Embryonic facial prominence (tissue), 1 donor: ENCODE data around the gene SLC31A2.

Experiments
- DNase-seq: peaks from one replicate; pipeline ENCODE4 v3.0.0-alpha.2; 2016; ENCODE audit errors: extremely low spot score

The SLC31A2 gene

DNA sequence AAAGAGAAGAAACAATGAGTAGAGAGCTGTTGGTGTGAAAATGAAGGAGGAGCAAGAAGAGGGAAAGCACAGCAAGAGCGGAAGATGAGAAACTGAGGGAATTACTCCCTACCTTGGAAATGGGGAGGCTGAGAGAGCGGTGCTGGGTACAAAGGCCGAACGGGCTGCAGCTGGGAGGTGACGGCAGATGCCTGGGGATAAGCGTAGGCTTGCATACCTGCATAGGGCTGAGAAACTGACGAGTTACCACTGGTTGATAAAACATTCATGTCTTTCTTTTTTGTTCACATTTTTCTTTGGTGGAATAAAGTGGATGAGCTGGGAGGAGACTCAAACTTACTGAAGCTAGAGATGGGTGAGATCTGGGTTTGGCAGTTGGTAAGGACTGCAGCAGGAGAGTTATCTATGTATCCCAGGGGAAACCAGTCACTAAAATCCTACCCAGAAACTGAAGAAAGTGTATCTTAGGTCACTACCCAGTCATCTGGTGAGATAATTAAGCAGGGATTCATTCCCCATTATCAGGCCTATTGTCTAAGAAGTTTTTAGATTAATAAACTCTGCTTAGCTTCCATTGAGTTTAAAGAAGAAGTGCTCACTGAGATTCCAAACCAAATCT is 35.4 kb downstream of the SLC31A2 start:
- DNase-seq, result no peak

DNA sequence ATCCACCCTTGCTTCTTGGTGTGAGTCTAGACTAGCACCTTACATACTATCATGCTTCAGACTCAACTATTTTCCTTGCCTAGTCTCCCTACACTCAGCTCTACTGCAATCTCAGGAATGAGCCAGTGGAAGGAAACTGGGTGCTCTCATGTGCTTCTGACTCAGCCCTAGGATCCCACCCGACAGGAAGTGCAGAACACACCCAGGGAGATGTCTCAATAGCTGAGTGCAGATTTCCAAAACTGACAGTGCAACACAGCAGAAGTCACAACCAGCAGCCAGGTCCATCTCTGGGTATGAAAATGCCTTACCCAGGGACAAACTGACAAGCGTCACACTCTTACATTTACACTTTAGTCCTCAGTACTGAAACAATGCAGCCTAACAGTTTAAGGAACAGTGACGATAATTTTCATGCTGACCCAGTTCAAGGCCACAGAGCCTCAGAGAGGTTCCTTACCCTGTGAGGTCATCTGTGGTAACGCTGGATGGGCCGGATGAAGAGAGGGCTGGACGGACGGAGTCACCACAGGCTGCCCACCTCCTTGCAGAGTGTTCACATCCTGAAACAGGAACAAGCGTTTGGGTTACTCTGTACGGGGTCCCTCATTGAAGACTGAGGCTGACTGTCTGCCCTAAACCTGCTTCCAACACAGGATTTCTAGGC is 37.3 kb downstream of the SLC31A2 start:
- DNase-seq, result no peak

DNA sequence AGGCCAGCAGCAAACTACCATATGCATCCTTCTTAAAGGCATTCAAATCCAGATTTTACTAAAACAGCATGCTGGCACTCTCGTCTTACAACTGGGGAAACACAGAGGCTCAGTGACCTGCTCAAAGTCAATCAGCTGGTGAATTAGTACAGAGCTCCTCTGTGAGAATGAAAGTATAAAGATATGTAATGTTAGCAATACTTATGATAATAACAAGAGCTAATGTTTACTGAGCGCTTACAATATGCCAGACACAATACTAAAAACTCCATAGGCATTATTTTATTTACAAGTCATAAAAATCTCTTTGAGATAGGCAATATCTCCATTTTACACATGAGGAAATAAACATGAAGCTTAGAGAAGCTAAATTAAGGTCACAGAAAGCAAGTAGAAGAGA is 41.6 kb downstream of the SLC31A2 start:
- no peak for DNase-seq

DNA sequence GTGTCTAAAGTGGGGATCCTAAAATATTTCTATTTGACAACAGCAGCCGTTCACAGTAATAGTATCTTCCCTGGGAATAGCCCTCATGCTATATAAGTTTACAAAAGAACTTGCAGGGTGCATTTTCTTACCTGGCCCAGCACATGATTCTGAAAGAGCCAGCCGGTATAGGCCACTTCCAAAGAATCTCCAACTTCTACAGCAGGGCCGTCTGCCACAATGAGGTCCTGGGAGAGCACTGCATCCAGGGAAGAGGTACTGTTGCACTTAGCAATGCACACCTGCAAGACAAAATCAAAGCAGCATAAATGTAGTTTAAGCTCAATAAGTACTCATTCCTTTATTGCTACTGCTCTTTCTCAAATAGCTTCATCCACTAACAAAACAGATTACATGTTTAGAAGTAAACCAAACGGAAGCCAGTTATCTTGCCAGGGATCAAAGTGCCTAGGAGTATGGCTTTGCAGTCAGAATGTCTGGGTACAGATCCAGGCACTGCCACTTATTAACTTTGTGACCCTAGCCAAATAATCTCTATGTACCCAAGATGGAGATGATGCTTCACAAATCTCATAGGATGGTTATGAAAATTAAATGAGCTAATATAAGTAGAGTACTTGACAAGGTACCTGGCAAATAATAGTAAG is 49.0 kb downstream of the SLC31A2 start:
- DNase-seq, result no peak

DNA sequence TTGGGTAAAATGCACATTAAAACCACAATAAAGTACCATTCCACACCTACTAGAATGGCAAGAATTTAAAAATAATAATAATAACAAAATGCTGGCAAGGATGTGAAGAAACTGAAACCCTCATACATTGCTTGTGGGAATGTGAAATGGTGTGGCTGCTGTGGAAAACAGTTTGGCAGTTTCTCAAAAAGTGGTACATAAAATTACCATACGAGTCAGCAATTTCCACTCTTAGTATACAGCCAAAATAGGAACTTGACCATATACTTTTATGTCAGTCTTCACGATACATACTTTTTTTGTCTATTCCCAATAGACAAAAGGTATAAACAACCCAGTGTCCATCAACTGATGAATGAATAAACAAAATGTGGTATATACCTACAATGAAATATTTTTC is 54.6 kb downstream of the SLC31A2 start:
- no peak for DNase-seq

DNA sequence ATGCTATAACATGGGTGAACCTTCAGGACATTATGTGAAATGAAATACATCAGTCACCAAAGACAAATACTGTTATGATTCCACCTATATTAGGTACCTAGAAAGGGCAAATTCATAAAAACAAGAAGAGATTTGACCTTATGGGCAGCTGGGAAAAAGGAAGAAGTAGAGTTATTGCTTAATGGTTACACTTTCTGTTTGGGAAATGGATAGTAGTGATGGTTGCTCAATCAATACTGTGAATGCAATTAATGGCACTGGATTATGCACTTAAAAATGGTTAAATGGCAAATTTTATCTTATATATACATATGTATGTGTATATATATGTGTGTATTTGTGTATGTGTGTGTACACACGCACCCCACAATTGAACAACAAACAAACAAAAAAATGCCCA is 55.1 kb downstream of the SLC31A2 start:
- no peak for DNase-seq

DNA sequence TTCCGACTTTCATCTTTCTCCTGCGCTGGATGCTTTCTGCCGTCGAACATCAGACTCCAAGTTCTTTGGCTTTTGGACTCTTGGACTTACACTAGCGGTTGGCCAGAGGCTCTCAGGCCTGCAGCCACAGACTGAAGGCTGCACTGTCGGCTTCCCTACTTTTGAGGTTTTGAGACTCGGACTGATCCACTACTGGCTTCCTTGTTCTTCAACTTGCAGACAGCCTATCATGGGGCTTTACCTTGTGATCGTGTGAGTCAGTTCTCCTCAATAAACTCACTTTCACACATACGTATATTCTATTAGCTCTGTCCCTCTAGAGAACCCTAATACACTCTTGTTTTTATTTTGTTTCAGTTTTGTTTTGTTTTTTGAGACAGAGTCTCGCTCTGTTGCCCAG is 60.0 kb downstream of the SLC31A2 start:
- no peak for DNase-seq
